HG02973 (cell line): Measurements from ENCODE around the gene EEPD1.

Experiments
- ATAC-seq: cut with Tn5 transposase; IDR thresholded peaks from one replicate; pipeline ENCODE4 v1.9.1; 2021; ENCODE audit warnings: moderate library complexity; ENCODE audit not compliant: unreplicated experiment

EEPD1 gene

DNA sequence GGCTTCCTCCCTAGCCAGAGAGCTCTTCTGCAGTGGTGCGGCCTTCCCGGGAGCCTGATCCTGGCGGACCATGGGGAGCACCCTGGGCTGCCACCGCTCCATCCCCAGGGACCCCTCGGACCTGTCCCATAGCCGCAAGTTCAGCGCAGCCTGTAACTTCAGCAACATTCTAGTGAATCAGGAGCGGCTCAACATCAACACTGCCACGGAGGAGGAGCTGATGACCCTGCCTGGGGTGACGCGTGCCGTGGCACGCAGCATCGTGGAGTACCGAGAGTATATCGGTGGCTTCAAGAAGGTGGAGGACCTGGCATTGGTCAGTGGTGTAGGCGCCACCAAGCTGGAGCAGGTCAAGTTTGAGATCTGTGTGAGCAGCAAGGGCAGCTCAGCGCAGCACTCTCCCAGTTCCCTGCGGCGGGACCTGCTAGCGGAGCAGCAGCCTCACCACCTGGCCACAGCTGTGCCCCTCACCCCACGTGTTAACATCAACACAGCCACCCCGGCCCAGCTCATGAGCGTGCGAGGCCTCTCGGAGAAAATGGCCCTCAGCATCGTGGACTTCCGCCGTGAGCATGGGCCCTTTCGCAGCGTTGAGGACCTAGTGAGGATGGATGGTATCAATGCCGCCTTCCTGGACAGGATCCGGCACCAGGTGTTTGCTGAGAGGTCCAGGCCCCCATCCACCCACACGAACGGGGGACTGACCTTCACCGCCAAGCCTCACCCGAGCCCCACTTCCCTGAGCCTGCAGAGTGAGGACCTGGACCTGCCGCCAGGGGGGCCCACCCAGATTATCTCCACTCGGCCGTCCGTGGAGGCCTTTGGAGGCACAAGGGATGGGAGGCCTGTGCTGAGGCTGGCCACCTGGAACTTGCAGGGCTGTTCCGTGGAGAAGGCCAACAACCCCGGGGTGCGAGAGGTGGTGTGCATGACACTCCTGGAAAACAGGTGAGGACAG, 1.5 kb downstream of the EEPD1 start:
- no peak for ATAC-seq

DNA sequence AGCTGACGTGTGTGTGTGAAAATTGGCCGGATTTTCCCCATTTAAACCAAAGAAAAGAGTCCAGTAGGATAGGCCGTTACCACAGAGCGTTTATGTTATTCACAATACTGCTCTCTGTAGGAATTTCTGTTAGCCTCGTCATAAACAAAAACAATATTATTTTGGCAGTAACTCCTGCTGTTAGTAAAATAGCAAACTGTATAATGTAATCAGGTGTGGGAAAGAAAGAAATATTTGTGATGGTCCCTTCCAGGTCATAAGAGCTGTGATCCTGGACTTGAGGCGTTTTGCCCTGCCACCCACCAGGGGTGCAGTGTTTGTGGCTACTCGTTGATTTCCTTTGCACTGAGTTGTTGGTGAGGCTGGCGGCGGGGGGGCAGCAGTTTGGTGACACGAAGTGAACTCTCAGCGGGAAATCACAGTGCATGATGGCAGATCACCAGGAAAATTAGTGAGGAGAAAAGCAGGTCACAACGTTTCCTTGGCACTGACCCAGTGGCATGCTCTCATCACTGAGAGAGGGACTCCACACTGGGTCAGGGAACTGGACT, 2.8 kb downstream of the EEPD1 start:
- no peak for ATAC-seq

DNA sequence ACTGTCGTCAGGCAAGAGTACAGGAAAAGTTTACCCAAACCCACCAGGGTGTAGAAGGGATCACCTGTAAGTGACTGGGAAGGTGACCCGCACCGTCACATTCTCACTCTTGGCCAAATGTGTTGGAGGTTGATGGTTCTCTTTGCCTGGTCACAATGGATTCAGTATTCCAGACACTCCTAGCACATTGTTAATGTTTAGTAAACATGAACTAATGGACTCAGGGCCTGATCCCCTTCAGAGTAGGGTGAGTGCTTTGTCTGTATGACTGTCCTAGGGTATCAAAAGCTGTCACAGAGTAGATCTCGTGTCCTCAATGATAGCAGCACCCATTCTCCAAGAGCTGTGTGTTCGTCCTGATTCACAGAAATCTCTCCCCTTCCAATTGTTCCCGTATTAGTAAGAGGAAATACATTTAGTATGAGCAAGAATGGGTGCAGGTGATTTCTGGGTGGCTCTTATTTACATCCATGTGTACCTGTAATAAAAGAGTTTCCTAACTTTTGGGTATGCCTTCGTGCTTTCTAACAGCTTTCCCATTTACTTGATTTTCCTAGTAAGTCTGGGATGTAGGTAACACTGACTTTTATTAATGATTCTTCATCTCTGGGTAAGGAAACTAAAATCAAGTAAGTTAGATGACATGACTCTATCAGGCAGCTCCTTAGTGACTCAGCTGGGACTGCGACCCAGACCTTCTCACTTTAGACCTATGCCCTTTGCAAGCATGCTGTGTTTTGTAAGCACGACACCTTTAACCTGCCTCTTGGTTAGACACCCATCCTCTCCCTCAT, 4.7 kb downstream of the EEPD1 start:
- ATAC-seq, result no peak

DNA sequence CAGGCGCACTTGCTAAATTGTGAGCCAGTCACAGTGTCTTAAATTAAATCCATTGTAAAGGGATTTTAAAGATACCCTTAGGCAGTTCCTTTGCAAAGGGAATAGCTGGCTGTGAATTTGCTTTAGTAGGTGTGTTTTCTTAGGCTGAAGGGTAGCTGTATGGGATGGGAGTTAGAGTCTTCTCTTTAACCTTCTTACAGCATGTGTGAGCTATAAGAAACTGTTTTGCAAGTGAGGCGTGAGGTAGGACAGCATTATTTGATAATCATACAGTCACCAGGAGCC, 5.2 kb downstream of the EEPD1 start:
- ATAC-seq, result no peak

DNA sequence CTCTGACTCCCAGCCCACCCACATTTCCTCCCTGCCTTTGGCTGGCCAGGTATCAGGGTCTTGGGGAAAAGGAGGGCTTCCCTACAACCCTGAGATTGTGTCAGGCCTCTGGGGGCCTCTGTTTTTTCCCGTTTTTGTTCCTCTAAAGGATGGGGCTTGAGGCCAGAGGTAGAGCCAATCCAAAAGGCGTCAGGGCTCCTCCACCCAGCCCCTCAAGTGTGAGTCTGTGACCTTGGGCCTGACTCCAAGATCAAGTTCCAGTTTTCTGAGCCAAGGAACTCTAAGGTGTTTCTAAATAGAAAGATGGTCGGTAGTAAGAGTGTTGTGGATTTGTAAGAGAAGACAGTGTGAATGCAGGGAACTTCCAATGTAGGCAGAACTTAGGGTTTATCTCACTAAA, 6.6 kb downstream of the EEPD1 start:
- no peak for ATAC-seq

DNA sequence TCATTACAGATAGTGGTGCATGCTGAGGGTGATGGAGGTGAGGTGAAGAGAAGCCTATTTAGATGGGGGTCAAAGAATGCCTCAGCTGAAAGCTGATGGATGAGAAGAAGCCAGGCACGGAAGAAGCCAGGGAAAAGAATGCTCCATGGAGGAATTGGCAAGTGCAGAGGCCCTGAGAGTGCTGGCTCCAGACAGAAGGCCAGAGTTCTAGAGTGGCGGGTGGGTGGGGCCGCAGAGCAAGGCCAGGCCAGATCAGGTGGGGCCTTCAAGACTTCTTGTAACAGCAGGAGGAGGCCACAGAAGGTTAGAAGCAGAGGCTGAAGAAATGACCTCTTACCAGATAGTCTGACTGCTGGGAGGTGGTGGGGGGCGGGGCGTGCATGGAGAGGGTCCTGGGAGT, 7.3 kb downstream of the EEPD1 start:
- no peak for ATAC-seq

GRCh38 chr7:36161996-36162395, 8.9 kb downstream of the EEPD1 start:
- no peak for ATAC-seq

GRCh38 chr7:36165059-36165458, 12.0 kb downstream of the EEPD1 start:
- no peak for ATAC-seq

DNA sequence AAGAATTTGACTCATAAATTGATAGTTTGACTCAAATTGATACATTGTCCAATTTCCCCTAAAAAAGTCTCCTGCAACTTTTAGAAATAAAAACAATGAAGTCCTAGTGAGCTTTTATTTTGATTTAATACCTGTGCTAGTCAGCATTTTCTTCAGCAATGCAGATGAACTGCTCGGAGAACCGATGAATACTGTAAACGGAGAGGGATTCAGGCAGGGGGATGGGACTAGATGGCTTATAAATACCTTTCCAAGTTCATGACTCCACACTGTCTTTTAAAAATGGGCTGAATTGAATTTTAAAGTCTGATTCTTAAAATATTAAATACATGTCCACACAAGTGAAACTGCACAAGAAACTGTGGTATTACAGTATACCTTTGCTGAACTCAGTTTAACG, 12.7 kb downstream of the EEPD1 start:
- no peak for ATAC-seq

DNA sequence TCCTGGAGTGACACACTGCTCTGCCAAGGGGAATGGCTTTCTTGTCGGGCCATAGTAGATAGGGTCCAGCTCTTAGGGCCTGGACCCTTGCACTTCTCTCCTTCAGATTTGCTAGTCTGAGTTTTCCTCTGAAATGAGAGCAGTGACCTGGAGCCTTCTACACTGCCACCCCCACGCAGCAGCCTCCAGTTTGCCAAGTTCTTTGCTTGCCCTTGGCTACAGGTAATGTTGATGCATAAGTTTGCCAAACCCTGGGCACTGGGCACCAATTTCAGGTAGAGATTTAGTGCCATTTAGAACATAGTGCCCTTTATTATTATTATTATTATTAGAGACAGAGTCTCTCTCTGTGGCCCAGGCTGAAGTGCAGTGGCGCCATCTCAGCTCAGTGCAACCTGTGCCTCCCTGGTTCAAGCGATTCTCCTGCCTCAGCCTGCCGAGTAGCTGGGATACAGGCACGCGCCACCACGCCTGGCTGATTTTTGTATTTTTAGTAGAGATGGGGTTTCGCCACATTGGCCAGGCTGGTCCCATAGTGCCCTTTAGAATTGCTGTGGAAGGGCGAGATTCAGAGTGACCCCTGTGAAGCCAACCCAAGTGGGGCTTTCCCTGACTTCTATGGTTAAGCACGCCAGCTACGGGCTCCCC, 14.5 kb downstream of the EEPD1 start:
- no peak for ATAC-seq

GRCh38 chr7:36171503-36171902, 18.4 kb downstream of the EEPD1 start:
- ATAC-seq, result no peak

DNA sequence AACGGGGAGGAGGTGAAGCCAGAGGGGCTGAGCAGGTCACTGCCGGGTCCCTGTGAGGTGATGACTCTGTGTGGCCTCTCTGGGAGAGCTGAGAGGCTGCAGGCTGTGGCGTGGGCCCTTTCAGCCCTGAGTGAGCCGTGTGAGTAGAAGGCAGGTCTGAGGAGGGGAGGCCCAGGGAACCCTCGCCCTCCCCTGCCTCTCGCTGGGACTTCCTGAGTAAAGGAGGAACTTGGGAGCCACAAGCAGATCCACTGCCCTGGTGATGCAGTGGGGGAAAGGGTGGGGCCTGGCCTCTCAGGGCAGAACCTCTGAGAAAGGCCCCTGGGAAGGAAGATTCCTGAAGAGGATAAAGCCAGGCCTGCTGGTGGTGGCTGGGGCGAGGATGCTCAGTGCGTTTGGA, 22.8 kb downstream of the EEPD1 start:
- ATAC-seq, result no peak

GRCh38 chr7:36176697-36177096, 23.6 kb downstream of the EEPD1 start:
- ATAC-seq, result no peak

GRCh38 chr7:36180121-36180520, 27.1 kb downstream of the EEPD1 start:
- no peak for ATAC-seq

- no peak for ATAC-seq
Observed at GRCh38 chr7:36181668-36182067, 28.6 kb downstream of the EEPD1 start.

DNA sequence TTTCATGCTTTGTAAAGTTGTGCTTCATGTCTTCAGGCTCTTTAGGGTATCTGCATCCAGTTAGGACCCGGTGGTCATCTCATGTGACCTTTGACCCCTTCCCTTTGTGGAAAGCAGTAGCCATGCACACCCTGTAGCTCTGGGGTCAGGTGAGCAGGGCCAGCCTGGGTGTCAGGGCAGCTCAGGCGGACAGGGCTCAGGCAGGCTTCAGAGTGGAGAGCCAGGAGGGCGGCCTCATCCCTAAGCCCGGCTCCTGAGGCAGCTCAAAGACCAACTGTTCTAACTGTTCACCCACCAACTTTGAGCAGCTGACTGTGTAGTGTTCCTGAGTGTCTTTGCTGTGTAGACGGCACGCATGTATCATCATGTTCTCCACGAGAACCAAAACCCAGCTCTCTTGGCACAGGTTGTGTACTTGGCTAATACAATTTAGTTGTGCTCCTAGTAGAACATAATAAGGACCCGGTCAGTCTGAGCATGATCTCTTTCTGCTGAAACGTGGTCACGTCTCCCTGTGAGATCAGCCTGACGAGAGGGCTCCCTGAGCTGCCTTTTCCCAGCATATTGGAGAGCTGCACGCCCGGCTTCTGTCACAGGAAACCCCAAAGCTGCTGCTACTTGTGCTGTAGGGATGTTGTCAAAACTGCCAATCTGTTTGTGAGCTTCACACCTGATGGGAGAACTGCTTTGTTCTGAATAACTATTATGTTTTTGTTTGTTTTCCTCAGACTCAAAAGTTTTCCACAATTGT, 30.0 kb downstream of the EEPD1 start:
- ATAC-seq, result no peak

GRCh38 chr7:36185092-36185491, 32.0 kb downstream of the EEPD1 start:
- no peak for ATAC-seq

DNA sequence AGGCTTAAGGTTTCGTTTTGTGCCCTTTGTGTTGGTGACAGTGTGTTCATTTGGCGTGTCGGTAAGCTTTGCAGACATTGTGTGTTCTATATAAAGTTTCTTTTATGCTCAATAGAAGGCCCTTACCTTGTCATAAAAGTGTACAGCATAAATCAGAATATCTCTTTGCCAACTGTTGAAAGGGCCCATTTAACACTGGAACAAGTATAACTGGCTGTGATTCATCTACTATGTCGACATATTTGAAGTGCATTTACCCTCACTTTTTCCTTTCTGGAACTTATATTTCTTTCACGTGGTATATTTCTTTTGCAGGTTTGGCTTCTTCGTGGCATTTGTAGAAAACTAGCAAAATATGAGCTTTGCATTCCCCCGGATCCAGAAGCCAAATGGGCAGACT, 32.7 kb downstream of the EEPD1 start:
- no peak for ATAC-seq

- ATAC-seq, result no peak
Observed at GRCh38 chr7:36186359-36187121, 33.5 kb downstream of the EEPD1 start.

GRCh38 chr7:36188266-36188665, 35.2 kb downstream of the EEPD1 start:
- ATAC-seq, result no peak
